SU-DHL-6 (cell line): ENCODE data around the gene HARS1.
"Not testable (repeated sequence)": the region's sequence is repeated elsewhere in the genome, so short reads cannot be mapped to it uniquely, and the experiment has no call there.

Experiments used
- H2AFZ ChIP-seq: fragments of 200-600 bp; sonication (generic); 2 replicates; pipeline ENCODE4 v1.6.1; 2014; ENCODE audit warnings: low read depth, mild to moderate bottlenecking, moderate library complexity, mixed read lengths, antibody characterized with exemption, low read length; ENCODE audit not compliant: severe bottlenecking
- H3F3A ChIP-seq: fragments of 200-600 bp; shearing (Covaris generic); 2 replicates; pipeline ENCODE4 v1.6.0; 2016; ENCODE audit warnings: antibody characterized with exemption, mild to moderate bottlenecking; ENCODE audit not compliant: insufficient read depth
- H3K27ac ChIP-seq: fragments of 200-600 bp; sonication (generic); 2 replicates; pipeline ENCODE4 v1.5.1; 2016; ENCODE audit warnings: low read depth, mild to moderate bottlenecking, low read length, moderate library complexity, mixed read lengths
- H3K27me3 ChIP-seq: fragments of 200-600 bp; sonication (generic), shearing (Covaris generic); 2 replicates; pipeline ENCODE4 v1.6.0; 2014; ENCODE audit warnings: mild to moderate bottlenecking, low read length
- H3K36me3 ChIP-seq: fragments of 200-600 bp; sonication (generic); 2 replicates; pipeline ENCODE4 v1.6.1; 2014; ENCODE audit warnings: mild to moderate bottlenecking, low read length, mixed read lengths
- H3K4me2 ChIP-seq: fragments of 300-600, 200-600 bp; shearing (Covaris generic), sonication (generic); 2 replicates; pipeline ENCODE4 v1.6.0; 2014; ENCODE audit warnings: low read length, low read depth, mild to moderate bottlenecking; ENCODE audit not compliant: poor library complexity, severe bottlenecking
- H3K4me3 ChIP-seq: fragments of 200-600 bp; sonication (generic); 2 replicates; pipeline ENCODE4 v1.5.1; 2014; ENCODE audit warnings: antibody characterized with exemption, low read length, mild to moderate bottlenecking, mixed read lengths; ENCODE audit not compliant: insufficient read depth, poor library complexity, severe bottlenecking
- H3K79me2 ChIP-seq: fragments of 200-600 bp; sonication (generic); 2 replicates; pipeline ENCODE4 v1.6.1; 2014; ENCODE audit warnings: mild to moderate bottlenecking, low read length, moderate library complexity; ENCODE audit not compliant: insufficient read depth
- H3K9ac ChIP-seq: fragments of 200-600 bp; sonication (generic); 2 replicates; pipeline ENCODE4 v1.7.0; 2014; ENCODE audit warnings: mild to moderate bottlenecking, low read length
- H3K9me2 ChIP-seq: fragments of 200-600 bp; sonication (generic); replicated peaks from 2 replicates; pipeline ENCODE4 v1.6.1; 2014; ENCODE audit warnings: low read length; ENCODE audit not compliant: insufficient read depth
- H3K9me3 ChIP-seq: fragments of 200-600 bp; sonication (generic); 2 replicates; pipeline ENCODE4 v1.6.1; 2014; ENCODE audit warnings: low read length, mixed read lengths; ENCODE audit not compliant: insufficient read depth
- H4K20me1 ChIP-seq: fragments of 200-600 bp; sonication (generic); 2 replicates; pipeline ENCODE4 v1.6.1; 2014; ENCODE audit warnings: low read depth, mild to moderate bottlenecking, antibody characterized with exemption, low read length, moderate library complexity, mixed read lengths
- CTCF ChIP-seq: fragments of 200-600 bp; sonication (generic); IDR thresholded peaks from one replicate; pipeline ENCODE4 v1.5.1; 2017; ENCODE audit warnings: antibody characterized with exemption, mild to moderate bottlenecking, low read length, moderate library complexity; ENCODE audit not compliant: insufficient read depth, poor library complexity, severe bottlenecking
- EZH2phosphoT487 ChIP-seq: fragments of 200-600 bp; sonication (generic), shearing (Covaris generic); conservative IDR thresholded peaks from 2 replicates; pipeline ENCODE4 v1.6.1; 2018; ENCODE audit warnings: mild to moderate bottlenecking, antibody characterized with exemption, low read length, moderate library complexity, mixed read lengths

Gene HARS1

GRCh38 chr5:140710899-140711552 lies 19.9 kb upstream of the HARS1 start:
- no peak overlapping the region for H3K4me3 ChIP-seq
- H3K4me2 ChIP-seq, result no peak overlapping the region
- 0 out of 2 replicates have a peak, but pooled peaks cover 7% of the 10 kb centered on the region for H3F3A ChIP-seq
- no peak overlapping the region for H2AFZ ChIP-seq
- no peaks in the 10 kb centered on the region for H4K20me1 ChIP-seq
- H3K9me3 ChIP-seq, result no peaks in the 10 kb centered on the region
- TF ChIP-seq CTCF (no peak), EZH2phosphoT487 (no peak)
- H3K9me2 ChIP-seq, result no peaks in the 10 kb centered on the region
- H3K36me3 ChIP-seq, result no peaks in the 10 kb centered on the region; the same call in 1 of the 2 replicates
- H3K9ac ChIP-seq, result no peak overlapping the region
- no peaks in the 10 kb centered on the region for H3K79me2 ChIP-seq
- H3K27me3 ChIP-seq, result no peaks in the 10 kb centered on the region
- H3K27ac ChIP-seq, result no peak overlapping the region

GRCh38 chr5:140708787-140709186 lies 17.6 kb upstream of the HARS1 start:
- H3K79me2 ChIP-seq, H3K27me3 ChIP-seq, H3F3A ChIP-seq, H3K27ac ChIP-seq, H3K9me2 ChIP-seq, H3K4me3 ChIP-seq, H3K9ac ChIP-seq, H4K20me1 ChIP-seq, H2AFZ ChIP-seq, H3K4me2 ChIP-seq, H3K9me3 ChIP-seq: not testable (repeated sequence)
- H3K36me3 ChIP-seq, result peaks cover 15% of the 10 kb centered on the region; the same call in 1 of the 2 replicates

GRCh38 chr5:140707812-140708211 lies 16.6 kb upstream of the HARS1 start:
- H3K36me3 ChIP-seq, result peaks cover 21% of the 10 kb centered on the region; the same call in 1 of the 2 replicates

More at GRCh38 chr5:140707812-140708211, 16.6 kb upstream of the HARS1 start:
- Histone ChIP-seq H4K20me1 (no peaks in the 10 kb centered on the region), H3K9me3 (no peaks in the 10 kb centered on the region), H3K79me2 (no peaks in the 10 kb centered on the region), H3K27ac (no peak overlapping the region), H2AFZ (no peak overlapping the region), H3K4me3 (no peak overlapping the region), H3K27me3 (no peaks in the 10 kb centered on the region), H3K4me2 (no peak overlapping the region), H3K9ac (no peak overlapping the region), H3K9me2 (no peaks in the 10 kb centered on the region), H3F3A (0 out of 2 replicates have a peak, but pooled peaks cover 7% of the 10 kb centered on the region)
- no peak for TF ChIP-seq EZH2phosphoT487
- TF ChIP-seq CTCF, result no peak
